Endothelial cell of umbilical vein (primary cell): Measurements from ENCODE around the gene PLXNA1. TPM values are rescaled to one million over a fixed set of nuclear protein-coding genes. Genes with fewer than 3 reads are reported as not detected.

Experiments
- Bru-seq: library from RNA; stranded (reverse); fragments of 400-500 nt; gene quantifications from one replicate; lab custom pipeline; 2021; lab: Mats Ljungman, UMichigan
- BruChase-seq, 2 experiments: library from RNA; stranded (reverse); fragments of 400-500 nt; gene quantifications; one replicate each; lab custom pipeline; 2021; lab: Mats Ljungman, UMichigan
- BruUV-seq: library from RNA; stranded (reverse); fragments of 400-500 nt; replicated peaks from 2 replicates; lab custom pipeline; 2021; lab: Mats Ljungman, UMichigan
- CTCF ChIA-PET: fragments of 300-600, 350-600 bp; sonication (Branson Sonifier 250); formaldehyde crosslinking; loops from one replicate; lab custom pipeline; 2021; ENCODE audit warnings: antibody characterized with exemption, inconsistent platforms; lab: Charles Lee
- POLR2A ChIA-PET: fragments of 300-600, 350-600 bp; sonication (Branson Sonifier 250); formaldehyde crosslinking; loops from one replicate; lab custom pipeline; 2021; ENCODE audit warnings: antibody characterized with exemption, inconsistent platforms; lab: Charles Lee
- DNase-seq: peaks from one replicate; pipeline ENCODE4 v3.0.0-alpha.2; 2011; ENCODE audit warnings: low read depth, low spot score
- FAIRE-seq: peaks from 2 replicates; lab custom pipeline; 2011; peaks lifted over from hg19 to GRCh38; lab: Jason Lieb, UNC
- H2AFZ ChIP-seq: 2 replicates; pipeline ENCODE4 v1.6.0; 2012; ENCODE audit warnings: low read depth, low read length, control low read depth, inconsistent platforms
- H3K27ac ChIP-seq: 2 replicates; pipeline ENCODE4 v1.5.1; 2011; ENCODE audit warnings: low read depth, mild to moderate bottlenecking, control low read depth, low read length, moderate library complexity; ENCODE audit not compliant: insufficient read depth
- H3K27me3 ChIP-seq, 2 experiments: 2 replicates each; pipeline versions ENCODE4 v1.6.0 to v1.6.1; 2011; ENCODE audit warnings: low read length in 2 of 2, mixed read lengths in 1 of 2; ENCODE audit not compliant: control insufficient read depth in 2 of 2, insufficient read depth in 2 of 2
- H3K36me3 ChIP-seq, 2 experiments: 2 replicates in 1 of 2; 3 replicates in 1 of 2; pipeline ENCODE4 v1.5.1; 2011; ENCODE audit warnings: low read length in 2 of 2, mild to moderate bottlenecking in 1 of 2, moderate library complexity in 1 of 2; ENCODE audit not compliant: control insufficient read depth in 2 of 2, insufficient read depth in 2 of 2; ENCODE audit errors: extremely low read depth in 1 of 2
- H3K4me1 ChIP-seq: 3 replicates; pipeline ENCODE4 v1.5.1; 2011; ENCODE audit warnings: mild to moderate bottlenecking, low read length; ENCODE audit not compliant: control insufficient read depth, insufficient read depth; ENCODE audit errors: extremely low read depth
- H3K4me2 ChIP-seq: 2 replicates; pipeline ENCODE4 v1.6.1; 2011; ENCODE audit warnings: low read length, control low read depth, mixed read lengths; ENCODE audit not compliant: insufficient read depth
- H3K4me3 ChIP-seq, 3 experiments: fragments of 200-600 bp in 1 of 3; sonication (generic), shearing (Covaris generic) in 1 of 3; replicated peaks in 1 of 3; 2 replicates each; pipeline ENCODE4 v1.5.1; 2011 to 2016; ENCODE audit warnings: control low read depth in 3 of 3, low read length in 3 of 3, mild to moderate bottlenecking in 2 of 3, inconsistent platforms in 1 of 3, low read depth in 1 of 3, moderate library complexity in 1 of 3; ENCODE audit not compliant: insufficient read depth in 1 of 3
- H3K79me2 ChIP-seq: 2 replicates; pipeline ENCODE4 v1.6.0; 2012; ENCODE audit warnings: low read length, inconsistent platforms; ENCODE audit not compliant: control insufficient read depth, insufficient read depth
- H3K9ac ChIP-seq: replicated peaks from 2 replicates; pipeline ENCODE3; 2011; ENCODE audit warnings: low read length, control low read depth; ENCODE audit not compliant: insufficient read depth; ENCODE audit errors: extremely low read depth
- H3K9me1 ChIP-seq: replicated peaks from 3 replicates; pipeline ENCODE4 v1.6.0; 2011; ENCODE audit warnings: mild to moderate bottlenecking, low read length; ENCODE audit not compliant: control insufficient read depth, insufficient read depth; ENCODE audit errors: extremely low read depth
- H3K9me3 ChIP-seq: replicated peaks from 2 replicates; pipeline ENCODE4 v1.5.1; 2012; ENCODE audit warnings: low read length, inconsistent platforms; ENCODE audit not compliant: control insufficient read depth, insufficient read depth
- H4K20me1 ChIP-seq: replicated peaks from 2 replicates; pipeline ENCODE3; 2011; ENCODE audit warnings: mild to moderate bottlenecking, low read length; ENCODE audit not compliant: control insufficient read depth, insufficient read depth; ENCODE audit errors: extremely low read depth
- EZH2 ChIP-seq: IDR thresholded peaks from 2 replicates; pipeline ENCODE4 v1.6.1; 2012; ENCODE audit warnings: borderline replicate concordance, low read depth, mild to moderate bottlenecking, moderate library complexity, low read length, inconsistent platforms; ENCODE audit not compliant: severe bottlenecking
- MYC ChIP-seq: IDR thresholded peaks from one replicate; pipeline ENCODE4 v1.6.1; 2011; ENCODE audit warnings: mild to moderate bottlenecking, low read depth, low read length
- POLR2AphosphoS5 ChIP-seq: IDR thresholded peaks from 2 replicates; pipeline ENCODE4 v1.6.1; 2012; ENCODE audit warnings: low read depth, mild to moderate bottlenecking, control low read depth, low read length, moderate library complexity; ENCODE audit not compliant: insufficient read depth
- dilution Hi-C: fragments of 300-500 bp; cut with MboI; formaldehyde crosslinking; loops from one replicate; pipeline ENCODE4 v1.15.0; 2019; ENCODE audit warnings: low sequenced_read_pairs; ENCODE audit not compliant: extremely low pct_ligation_motif_present
- intact Hi-C: fragments of 100-400 bp; cut with micrococcal nuclease; formaldehyde crosslinking; loops from one replicate; pipeline ENCODE4 v1.10.0; 2022
- long read RNA-seq: library from polyadenylated mRNA; stranded (forward); transcript quantifications from one replicate; pipeline ENCODE4 v2.0.0, GENCODE V29; 2021
- polyA minus RNA-seq, 3 experiments: library from RNA; depleted of rRNA, polyadenylated mRNA; stranded (reverse); fragments of >200 nt; gene quantifications; 1 replicate in 1 of 3; 2 replicates in 2 of 3; pipeline ENCODE4 v1.2.3, GENCODE V29; 2011
- polyA plus RNA-seq, 4 experiments: library from polyadenylated mRNA; depleted of rRNA in 3 of 4; stranded (reverse) in 3 of 4; unstranded in 1 of 4; fragments of >200 nt; gene quantifications; 2 replicates each; pipeline versions ENCODE4 v1.2.1 to v1.2.3, GENCODE V29; 2011 to 2012; ENCODE audit warnings: missing spikeins in 1 of 4
- total RNA-seq: library from RNA; stranded (reverse); gene quantifications from 2 replicates; pipeline ENCODE4 v1.2.3, GENCODE V29; 2021
- TF ChIP-seq, protein P1 (sequence below), 2 donors: IDR thresholded peaks; 1 replicate in 1 of 2; 2 replicates in 1 of 2; pipeline ENCODE4 v1.5.1; 2011; ENCODE audit warnings: low read length in 2 of 2, mild to moderate bottlenecking in 2 of 2, moderate library complexity in 2 of 2, control low read depth in 1 of 2, inconsistent platforms in 1 of 2, low read depth in 1 of 2; ENCODE audit not compliant: insufficient read depth in 1 of 2; ENCODE audit errors: extremely low read depth in 1 of 2

The PLXNA1 gene
- 18.4 and 18.5 TPM in 2 replicates for total RNA-seq
- 14.1 and 18.2 TPM in 2 replicates for polyA plus RNA-seq
- polyA plus RNA-seq (2011; cell fraction: cytosol; rRNA removed), result 8.2 and 10.1 TPM in 2 replicates
- 26.0 and 27.8 TPM in 2 replicates for polyA plus RNA-seq (2011; cell fraction: nucleus; rRNA removed)
- polyA plus RNA-seq (2012), result 13.4 and 14.5 TPM in 2 replicates
- 16.8 and 22.7 TPM in 2 replicates for polyA minus RNA-seq
- 10.3 TPM for polyA minus RNA-seq (2011; cell fraction: cytosol; rRNA and poly(A)+ RNA removed)
- 11.2 and 16.4 TPM in 2 replicates for polyA minus RNA-seq (2011; cell fraction: nucleus; rRNA and poly(A)+ RNA removed)
- Bru-seq, nascent RNA, result percentile 35 among the genes with signal in this experiment
- BruChase-seq, experiment 1, labeled RNA remaining after a 6-hour chase, result percentile 72 among the genes with signal in this experiment
- percentile 61 among the genes with signal in this experiment for BruChase-seq, experiment 2, labeled RNA remaining after a 2-hour chase
- long read RNA-seq, full-length matches to known transcripts, result 1 of 54 reads
- long read RNA-seq, partial matches to known transcripts, result 8 of 54 reads
- long read RNA-seq, other reads (novel, unspliced or antisense), result 45 of 54 reads

GRCh38 chr3:126982471-126983175 is at the start of gene PLXNA1:
PLXNA1 (plus strand) TSS chr3:126983115; CDS start chr3:126988594, 5,479 bp downstream.
- Histone ChIP-seq H3K4me1 (peaks cover 13% of the 10 kb centered on the region), H4K20me1 (no peaks in the 10 kb centered on the region), H3K36me3 (no peaks in the 10 kb centered on the region), H3K27ac (peak within 1 kb of the TSS; percentile 48), H3K79me2 (no peaks in the 10 kb centered on the region), H3K4me3 (peak within 1 kb of the TSS; percentile 34 to 51 (median 51)), H3K9me3 (no peaks in the 10 kb centered on the region), H2AFZ (peak within 1 kb of the TSS; percentile 90), H3K9me1 (no peaks in the 10 kb centered on the region), H3K9ac (peak within 1 kb of the TSS; percentile 15), H3K27me3 (peaks cover 3 to 29% of the 10 kb centered on the region in 2 experiments), H3K4me2 (peak within 1 kb of the TSS; percentile 80)
- intact Hi-C loops, result loop anchor here (1.0 kb wide), 8 partner anchors 20 to 565 kb away; no protein-coding TSS in a partner anchor
- DNase-seq (peak; percentile 81), FAIRE-seq (peak; percentile 80)
- no TSS peak for BruUV-seq
- TF ChIP-seq EZH2 (peak; percentile 43), MYC (no peak), POLR2AphosphoS5 (peak; percentile 32)
- TF ChIP-seq, protein P1, sequence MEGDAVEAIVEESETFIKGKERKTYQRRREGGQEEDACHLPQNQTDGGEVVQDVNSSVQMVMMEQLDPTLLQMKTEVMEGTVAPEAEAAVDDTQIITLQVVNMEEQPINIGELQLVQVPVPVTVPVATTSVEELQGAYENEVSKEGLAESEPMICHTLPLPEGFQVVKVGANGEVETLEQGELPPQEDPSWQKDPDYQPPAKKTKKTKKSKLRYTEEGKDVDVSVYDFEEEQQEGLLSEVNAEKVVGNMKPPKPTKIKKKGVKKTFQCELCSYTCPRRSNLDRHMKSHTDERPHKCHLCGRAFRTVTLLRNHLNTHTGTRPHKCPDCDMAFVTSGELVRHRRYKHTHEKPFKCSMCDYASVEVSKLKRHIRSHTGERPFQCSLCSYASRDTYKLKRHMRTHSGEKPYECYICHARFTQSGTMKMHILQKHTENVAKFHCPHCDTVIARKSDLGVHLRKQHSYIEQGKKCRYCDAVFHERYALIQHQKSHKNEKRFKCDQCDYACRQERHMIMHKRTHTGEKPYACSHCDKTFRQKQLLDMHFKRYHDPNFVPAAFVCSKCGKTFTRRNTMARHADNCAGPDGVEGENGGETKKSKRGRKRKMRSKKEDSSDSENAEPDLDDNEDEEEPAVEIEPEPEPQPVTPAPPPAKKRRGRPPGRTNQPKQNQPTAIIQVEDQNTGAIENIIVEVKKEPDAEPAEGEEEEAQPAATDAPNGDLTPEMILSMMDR (IDR thresholded peaks at IDR 0.05; ENCODE audit: extremely low read depth in 1 of 2, insufficient read depth in 1 of 2, low read depth in 1 of 2, low read length in 2 of 2), result peak; percentile 95 to 96
- CTCF ChIA-PET, result interaction anchor here (0.5 to 2.2 kb wide), 20 partner anchors 12 to 460 kb away, joined by 3 to 35 read pairs (median 4); no protein-coding TSS in a partner anchor
- POLR2A ChIA-PET, result no interaction called here
- dilution Hi-C loops, result no loop called here
